Activated naive CD8-positive, alpha-beta T cell treated with anti-CD3 and anti-CD28 coated beads for 36 hours (primary cell): ENCODE data around the gene SPPL2B. TPM values are rescaled to one million over a fixed set of nuclear protein-coding genes. Genes with fewer than 3 reads are reported as not detected.

Experiments used
- DNase-seq: peaks from one replicate; pipeline ENCODE4 v3.0.0; 2021
- H3K27ac Mint-ChIP-seq: one replicate; pipeline ENCODE4 v1.8.0; 2022; ENCODE audit warnings: mild to moderate bottlenecking, moderate library complexity, mixed read lengths
- H3K27me3 Mint-ChIP-seq: one replicate; pipeline ENCODE4 v1.8.0; 2022; ENCODE audit warnings: mild to moderate bottlenecking, mixed read lengths
- H3K36me3 Mint-ChIP-seq: one replicate; pipeline ENCODE4 v1.8.0; 2021; ENCODE audit warnings: mild to moderate bottlenecking, mixed read lengths
- H3K4me1 Mint-ChIP-seq: one replicate; pipeline ENCODE4 v1.8.0; 2021; ENCODE audit warnings: mixed read lengths
- H3K4me3 Mint-ChIP-seq: one replicate; pipeline ENCODE4 v1.8.0; 2022; ENCODE audit warnings: mild to moderate bottlenecking, moderate library complexity, mixed read lengths
- H3K9me3 Mint-ChIP-seq: one replicate; pipeline ENCODE4 v1.8.0; 2022; ENCODE audit warnings: mixed read lengths
- total RNA-seq, 2 experiments: library from RNA; stranded (reverse); gene quantifications; one replicate each; pipeline ENCODE4 v1.2.3, GENCODE V29; 2021

The SPPL2B gene
- total RNA-seq, 2 experiments from 2014 or later = 47.1 to 53.2 TPM

DNA sequence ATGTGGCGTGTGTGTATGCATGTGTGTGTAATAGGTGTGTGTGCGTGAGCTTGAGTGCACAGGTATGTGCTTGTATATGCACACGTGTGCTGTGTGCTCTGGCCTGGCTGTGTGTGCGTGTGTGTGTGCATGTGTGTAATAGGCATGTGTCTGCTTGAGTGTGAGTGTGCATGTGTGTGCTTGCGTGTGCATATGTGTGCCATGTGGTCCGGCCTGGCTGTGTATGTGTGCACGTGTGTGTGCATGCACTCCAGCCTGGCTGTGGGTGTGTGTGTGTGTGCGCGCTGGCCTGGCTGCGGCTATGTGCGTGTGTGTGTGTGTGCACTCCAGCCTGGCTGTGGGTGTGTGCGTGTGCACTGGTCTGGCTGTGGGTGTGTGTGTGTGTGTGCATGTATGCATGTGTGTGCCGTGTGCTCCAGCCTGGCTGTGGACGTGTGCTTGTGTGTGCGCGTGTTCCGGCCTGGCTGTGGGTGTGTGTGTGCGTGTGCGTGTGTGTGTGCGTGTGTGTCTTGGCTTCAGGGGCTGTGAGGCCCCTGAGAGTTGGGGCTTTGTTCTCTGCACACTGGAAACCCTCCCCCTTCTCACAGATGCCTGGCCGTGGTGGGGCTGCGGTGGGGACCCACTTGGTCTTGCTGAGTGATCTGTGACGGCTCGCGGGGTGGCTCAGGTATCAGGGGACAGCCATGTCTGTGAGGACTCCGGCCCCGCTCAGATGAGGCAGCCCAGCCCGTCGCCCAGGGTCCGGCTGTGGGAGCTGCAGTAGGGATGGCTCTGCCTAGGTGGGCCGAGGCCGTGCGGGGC lies 8.2 kb downstream of the SPPL2B start:
- Mint-ChIP-seq H3K4me1 (peaks cover 18% of the 10 kb centered on the region), H3K9me3 (peaks cover 7% of the 10 kb centered on the region), H3K4me3 (no peak overlapping the region), H3K36me3 (peaks cover 20% of the 10 kb centered on the region), H3K27me3 (no peaks in the 10 kb centered on the region), H3K27ac (no peak overlapping the region)
- no peak for DNase-seq

DNA sequence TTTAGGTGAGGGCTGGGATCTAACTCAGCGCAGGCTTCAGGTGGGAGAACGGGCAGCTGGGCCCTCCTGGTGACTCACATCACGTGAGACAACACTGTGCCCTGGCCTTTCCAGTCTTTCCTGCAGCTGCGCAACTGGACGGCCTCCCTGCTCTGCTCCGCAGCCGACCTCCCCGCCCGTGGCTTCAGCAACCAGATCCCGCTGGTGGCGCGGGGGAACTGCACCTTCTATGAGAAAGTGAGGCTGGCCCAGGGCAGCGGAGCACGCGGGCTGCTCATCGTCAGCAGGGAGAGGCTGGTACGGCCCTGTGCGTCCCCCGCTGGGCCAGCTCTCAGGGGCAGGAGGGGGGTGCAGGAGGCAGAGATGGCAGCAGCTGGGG lies 8.8 kb downstream of the SPPL2B start:
- no peak overlapping the region for H3K27ac Mint-ChIP-seq
- H3K4me1 Mint-ChIP-seq = peaks cover 13% of the 10 kb centered on the region
- no peaks in the 10 kb centered on the region for H3K27me3 Mint-ChIP-seq
- H3K36me3 Mint-ChIP-seq = peaks cover 20% of the 10 kb centered on the region
- no peak overlapping the region for H3K4me3 Mint-ChIP-seq
- H3K9me3 Mint-ChIP-seq = peaks cover 7% of the 10 kb centered on the region
- DNase-seq = no peak

DNA sequence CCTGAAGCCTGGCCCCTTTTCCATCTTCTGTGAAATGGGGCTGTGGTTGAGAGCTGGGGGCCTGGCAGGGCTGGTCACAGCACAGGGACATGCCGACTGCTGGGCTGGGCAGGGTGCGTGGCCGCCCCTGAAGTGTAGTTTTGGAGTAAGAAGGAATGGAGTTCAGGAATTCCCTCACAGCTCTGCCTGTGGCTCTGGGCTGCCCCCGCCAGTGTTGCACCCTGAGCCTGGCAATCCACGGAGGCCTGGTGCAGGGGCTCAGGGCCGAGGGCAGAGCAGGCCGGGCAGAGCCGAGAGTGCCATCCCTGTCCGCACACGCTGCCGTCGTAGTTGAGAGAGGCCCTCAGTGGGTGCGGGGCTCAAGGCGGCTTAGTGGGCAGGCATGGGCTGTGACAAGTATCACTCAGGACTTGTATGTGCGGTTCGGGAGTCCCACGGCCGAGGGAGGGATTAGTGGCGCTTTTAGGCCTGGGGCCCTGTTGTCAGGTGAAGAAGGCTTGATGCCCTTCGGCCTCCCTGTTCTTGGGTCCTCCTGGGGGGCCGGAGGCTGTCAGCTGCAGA lies 9.7 kb downstream of the SPPL2B start:
- Mint-ChIP-seq H3K27ac (no peak overlapping the region), H3K4me1 (peaks cover 9% of the 10 kb centered on the region), H3K27me3 (no peaks in the 10 kb centered on the region), H3K4me3 (no peak overlapping the region), H3K36me3 (peaks cover 20% of the 10 kb centered on the region), H3K9me3 (peaks cover 7% of the 10 kb centered on the region)
- DNase-seq = no peak

DNA sequence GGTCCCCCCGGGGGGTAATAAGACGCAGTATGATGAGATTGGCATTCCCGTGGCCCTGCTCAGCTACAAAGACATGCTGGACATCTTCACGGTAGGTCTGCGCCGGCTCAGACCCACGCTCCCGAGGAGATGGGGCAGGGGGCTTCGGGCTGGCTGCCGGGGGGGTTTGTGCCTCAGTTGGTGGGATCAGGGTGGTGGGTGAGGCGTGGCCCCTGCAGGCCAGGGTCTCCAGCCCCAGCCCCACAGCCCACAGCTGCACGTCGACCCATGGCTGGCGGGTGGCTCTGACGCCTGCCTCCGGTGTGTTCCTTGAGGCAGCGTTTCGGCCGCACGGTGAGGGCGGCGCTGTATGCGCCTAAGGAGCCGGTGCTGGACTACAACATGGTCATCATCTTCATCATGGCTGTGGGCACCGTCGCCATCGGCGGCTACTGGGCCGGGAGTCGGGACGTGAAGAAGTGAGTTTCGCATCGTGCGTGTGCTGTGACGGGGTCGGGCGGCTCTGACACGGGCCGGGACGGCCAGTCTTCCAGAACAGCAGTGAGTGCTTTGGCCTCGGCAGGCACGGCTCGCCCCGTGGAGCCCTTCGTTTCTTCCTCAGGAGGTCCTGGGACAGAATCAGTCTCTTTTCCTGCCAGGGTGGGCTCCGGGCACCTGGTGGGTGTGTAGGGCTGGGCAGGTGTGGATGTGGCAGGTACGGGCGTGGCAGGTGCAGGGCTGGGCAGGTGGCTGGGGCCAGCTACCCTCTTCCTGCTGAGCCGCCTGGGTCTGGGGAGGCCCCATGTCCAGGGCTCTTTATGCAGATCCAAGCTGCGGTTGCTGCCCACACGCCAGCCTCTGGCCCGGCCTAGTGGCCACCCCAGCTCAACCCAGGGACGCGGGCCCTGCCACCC lies 10.5 kb downstream of the SPPL2B start:
- Mint-ChIP-seq H3K4me3 (no peak overlapping the region), H3K36me3 (peaks cover 18% of the 10 kb centered on the region), H3K9me3 (peaks cover 7% of the 10 kb centered on the region), H3K27ac (no peak overlapping the region), H3K4me1 (peaks cover 2% of the 10 kb centered on the region), H3K27me3 (no peaks in the 10 kb centered on the region)
- no peak for DNase-seq

DNA sequence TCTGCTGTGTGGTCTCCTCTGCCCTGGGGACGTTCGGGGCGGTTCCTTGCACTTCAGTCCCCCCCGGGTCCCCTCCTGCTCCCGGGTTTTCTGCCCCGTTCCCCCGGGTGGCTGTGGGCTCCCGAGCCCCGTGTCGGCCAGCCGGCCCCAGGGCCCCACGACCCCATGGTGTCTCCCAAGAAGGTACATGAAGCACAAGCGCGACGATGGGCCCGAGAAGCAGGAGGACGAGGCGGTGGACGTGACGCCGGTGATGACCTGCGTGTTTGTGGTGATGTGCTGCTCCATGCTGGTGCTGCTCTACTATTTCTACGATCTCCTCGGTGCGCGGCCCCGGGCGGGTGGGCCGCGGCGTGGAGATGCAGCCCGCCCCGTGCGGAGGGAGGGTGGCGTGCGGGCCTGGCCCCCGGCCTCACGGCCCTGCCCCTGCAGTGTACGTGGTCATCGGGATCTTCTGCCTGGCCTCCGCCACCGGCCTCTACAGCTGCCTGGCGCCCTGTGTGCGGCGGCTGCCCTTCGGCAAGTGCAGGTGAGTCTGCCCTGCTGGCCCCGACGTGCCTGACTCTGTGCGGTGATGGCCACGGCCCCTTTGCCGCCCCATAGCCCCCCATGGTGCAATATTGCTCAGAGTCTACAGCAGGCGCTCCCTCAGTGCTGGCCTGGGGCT lies 11.3 kb downstream of the SPPL2B start:
- peaks cover 2% of the 10 kb centered on the region for H3K4me1 Mint-ChIP-seq
- H3K27ac Mint-ChIP-seq = no peak overlapping the region
- H3K9me3 Mint-ChIP-seq = peaks cover 7% of the 10 kb centered on the region
- DNase-seq = no peak
- H3K36me3 Mint-ChIP-seq = peaks cover 17% of the 10 kb centered on the region
- H3K27me3 Mint-ChIP-seq = no peaks in the 10 kb centered on the region
- no peak overlapping the region for H3K4me3 Mint-ChIP-seq

DNA sequence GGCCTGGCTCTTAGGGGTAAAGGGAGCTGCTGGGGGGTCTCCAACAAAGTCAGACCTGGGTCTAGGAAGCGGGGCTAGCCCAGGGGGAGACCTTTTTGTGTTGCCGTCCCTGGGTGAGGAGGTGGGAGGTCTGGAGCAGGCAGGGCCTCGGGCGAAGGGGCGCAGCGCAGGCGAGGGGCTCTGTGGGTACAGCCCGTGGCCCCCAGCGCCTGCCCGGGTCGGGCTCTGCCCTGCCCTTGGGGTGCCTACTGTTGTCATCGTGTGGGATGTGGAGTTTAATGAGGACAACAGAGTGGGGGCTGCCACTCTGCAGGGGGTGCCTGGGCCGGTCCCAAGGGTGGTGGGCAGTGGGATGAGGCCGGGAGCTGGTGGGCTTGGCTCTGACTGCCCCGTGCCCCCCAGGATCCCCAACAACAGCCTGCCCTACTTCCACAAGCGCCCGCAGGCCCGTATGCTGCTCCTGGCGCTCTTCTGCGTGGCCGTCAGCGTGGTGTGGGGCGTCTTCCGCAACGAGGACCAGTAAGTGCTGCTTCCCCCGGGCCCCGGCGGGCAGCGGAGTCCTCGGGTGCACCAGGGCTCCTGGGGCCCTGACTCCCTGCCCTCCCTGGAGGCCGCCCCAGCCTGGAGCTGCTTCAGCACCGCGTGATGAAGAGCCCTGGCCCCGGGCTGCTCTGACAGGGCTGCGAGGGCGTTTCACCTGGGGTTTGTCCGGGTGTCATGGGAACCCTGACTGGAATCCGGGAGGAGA lies 12.2 kb downstream of the SPPL2B start:
- Mint-ChIP-seq H3K9me3 (peaks cover 4% of the 10 kb centered on the region), H3K4me3 (no peak overlapping the region), H3K4me1 (peaks cover 1% of the 10 kb centered on the region)

DNA sequence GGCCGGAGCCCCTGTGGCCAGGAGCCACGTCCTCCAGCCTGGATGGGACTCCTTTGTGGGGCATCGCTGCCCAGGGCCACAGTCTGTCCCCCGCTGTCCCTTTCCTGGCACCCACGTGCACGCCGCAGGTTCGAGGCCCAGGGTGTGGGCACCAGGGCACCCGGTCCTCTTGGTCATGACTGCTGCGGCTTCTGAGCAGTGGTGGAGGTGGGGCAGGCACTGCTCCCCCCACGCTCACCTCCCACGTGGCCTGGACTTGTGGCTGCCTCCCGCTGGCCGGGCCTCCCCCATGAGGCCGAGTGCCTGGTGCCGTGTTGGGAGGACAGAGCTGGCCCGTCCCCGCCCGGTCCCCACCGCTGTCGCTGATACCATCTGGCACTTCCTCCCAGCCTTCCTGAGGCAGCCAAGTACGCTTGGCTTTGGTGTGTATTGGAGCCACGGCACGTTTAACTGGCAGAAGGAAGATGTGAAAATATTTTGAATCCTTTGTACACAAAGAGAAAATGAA lies 12.8 kb downstream of the SPPL2B start:
- DNase-seq = no peak
- Mint-ChIP-seq H3K4me3 (no peak overlapping the region), H3K4me1 (no peaks in the 10 kb centered on the region), H3K27me3 (no peaks in the 10 kb centered on the region), H3K27ac (no peak overlapping the region), H3K36me3 (peaks cover 5% of the 10 kb centered on the region), H3K9me3 (no peaks in the 10 kb centered on the region)

More for the DNA sequence above, 12.2 kb downstream of the SPPL2B start:
- Mint-ChIP-seq H3K27me3 (no peaks in the 10 kb centered on the region), H3K36me3 (peaks cover 9% of the 10 kb centered on the region), H3K27ac (no peak overlapping the region)
- no peak for DNase-seq

DNA sequence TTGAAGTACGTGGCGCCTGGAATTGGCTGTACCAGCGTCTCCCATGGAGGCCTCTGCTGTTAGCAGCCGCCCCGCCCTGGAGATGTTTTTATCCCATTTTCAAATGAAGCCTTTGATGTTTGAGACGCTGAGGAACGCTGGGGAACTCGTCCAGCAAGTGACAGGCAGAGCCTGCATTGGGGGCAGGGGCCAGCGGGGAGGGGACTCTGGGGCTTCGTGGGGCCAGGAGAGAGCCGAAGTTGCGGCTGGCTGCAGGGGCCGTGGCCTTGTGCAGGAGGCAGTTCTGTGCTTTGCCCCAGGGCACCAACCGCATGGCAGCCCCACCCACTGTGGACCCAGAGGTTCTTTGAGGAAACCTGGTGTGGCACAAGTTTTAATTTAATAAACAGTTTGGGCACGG lies 13.5 kb downstream of the SPPL2B start:
- no peaks in the 10 kb centered on the region for H3K9me3 Mint-ChIP-seq
- H3K36me3 Mint-ChIP-seq = peaks cover 2% of the 10 kb centered on the region

DNA sequence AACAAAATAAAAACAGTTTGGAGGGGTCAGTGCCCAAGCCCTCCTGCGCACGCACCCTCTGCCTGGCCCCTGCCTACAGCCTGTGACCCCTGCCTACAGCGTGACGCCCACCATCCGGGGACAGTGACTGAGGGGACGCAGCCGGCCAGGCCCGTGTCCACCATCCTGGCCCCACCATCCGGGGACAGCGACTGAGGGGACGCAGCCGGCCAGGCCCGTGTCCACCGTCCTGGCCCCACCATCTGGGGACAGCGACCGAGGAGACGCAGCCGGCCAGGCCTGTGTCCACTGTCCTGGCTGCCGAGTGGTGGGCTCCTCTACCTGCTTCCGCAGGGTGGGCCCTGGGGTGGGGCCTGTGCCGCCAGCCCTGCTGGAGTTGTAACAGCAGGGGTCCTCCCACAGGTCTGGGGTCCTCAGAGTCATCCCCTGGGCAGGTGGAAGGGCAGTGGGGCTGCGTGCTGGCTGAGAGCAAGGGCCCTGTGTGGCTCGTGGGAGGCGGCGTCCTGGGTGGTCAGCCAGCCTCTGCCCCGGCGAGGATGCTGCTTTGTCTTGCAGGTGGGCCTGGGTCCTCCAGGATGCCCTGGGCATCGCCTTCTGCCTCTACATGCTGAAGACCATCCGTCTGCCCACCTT lies 14.3 kb downstream of the SPPL2B start:
- H3K27me3 Mint-ChIP-seq = no peaks in the 10 kb centered on the region
- no peak overlapping the region for H3K4me3 Mint-ChIP-seq
- no peaks in the 10 kb centered on the region for H3K9me3 Mint-ChIP-seq
- DNase-seq = no peak
- no peaks in the 10 kb centered on the region for H3K4me1 Mint-ChIP-seq
- peaks cover 2% of the 10 kb centered on the region for H3K36me3 Mint-ChIP-seq
- H3K27ac Mint-ChIP-seq = no peak overlapping the region

More for the DNA sequence above, 13.5 kb downstream of the SPPL2B start:
- Mint-ChIP-seq H3K27ac (no peak overlapping the region), H3K27me3 (no peaks in the 10 kb centered on the region), H3K4me3 (no peak overlapping the region), H3K4me1 (no peaks in the 10 kb centered on the region)
- no peak for DNase-seq

DNA sequence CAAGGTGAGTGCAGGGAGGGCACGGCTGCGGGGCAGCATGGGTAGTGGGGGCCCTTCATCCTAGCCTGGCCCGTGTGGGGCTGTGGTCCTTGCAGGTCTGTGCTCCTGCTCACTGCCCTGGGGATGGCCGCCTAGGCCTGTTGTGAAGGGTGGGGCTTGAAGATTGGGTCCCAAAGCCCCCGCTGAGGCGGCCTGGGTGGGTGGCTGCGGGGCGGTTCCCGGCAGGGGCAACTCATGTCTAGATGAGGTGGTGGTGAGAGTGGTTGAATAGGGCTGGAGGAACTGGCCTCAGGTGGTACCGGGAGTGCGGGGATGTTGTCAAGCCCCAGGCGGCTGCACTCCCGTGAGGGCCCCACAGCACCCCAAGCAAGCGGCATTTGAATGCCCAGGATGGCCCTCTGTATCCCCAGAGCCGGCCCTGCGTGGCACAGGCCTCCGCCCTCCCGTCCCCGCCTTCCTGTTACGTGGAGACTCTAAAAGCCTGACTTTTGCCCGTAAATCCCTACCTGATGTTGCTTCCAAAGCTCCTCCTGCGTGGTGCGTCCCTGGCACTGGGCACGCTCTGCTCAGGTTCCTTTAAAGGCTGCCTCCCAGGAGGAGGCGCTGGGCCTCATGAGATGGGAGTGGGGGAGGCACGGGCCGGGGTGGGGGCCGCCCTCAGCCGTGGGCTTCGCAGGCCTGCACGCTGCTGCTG lies 15.0 kb downstream of the SPPL2B start:
- H3K4me1 Mint-ChIP-seq = no peaks in the 10 kb centered on the region
- H3K9me3 Mint-ChIP-seq = no peaks in the 10 kb centered on the region
- no peak for DNase-seq
- no peak overlapping the region for H3K27ac Mint-ChIP-seq
- H3K4me3 Mint-ChIP-seq = no peak overlapping the region
- H3K27me3 Mint-ChIP-seq = no peaks in the 10 kb centered on the region
- peaks cover 2% of the 10 kb centered on the region for H3K36me3 Mint-ChIP-seq

DNA sequence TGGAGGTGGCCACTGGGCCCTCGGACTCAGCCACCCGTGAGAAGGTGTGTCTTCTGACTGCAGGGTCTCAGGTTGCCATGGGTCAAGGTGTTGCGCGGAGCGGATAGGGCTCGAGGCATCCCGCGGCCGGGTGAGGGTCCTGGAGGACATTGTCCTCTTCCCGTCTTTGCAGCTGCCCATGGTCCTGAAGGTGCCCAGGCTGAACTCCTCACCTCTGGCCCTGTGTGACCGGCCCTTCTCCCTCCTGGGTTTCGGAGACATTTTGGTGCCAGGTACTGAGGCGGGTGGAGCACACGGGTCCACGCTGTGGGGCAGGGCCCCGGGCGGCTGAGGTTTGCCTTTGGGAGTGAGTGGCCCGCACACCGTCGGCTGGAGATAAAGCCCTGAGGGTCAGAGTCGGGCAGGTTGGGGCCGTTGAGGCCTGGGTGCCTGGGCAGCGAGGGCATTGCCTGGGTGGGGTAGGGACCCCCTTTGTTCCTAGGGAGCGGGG lies 15.9 kb downstream of the SPPL2B start:
- no peaks in the 10 kb centered on the region for H3K9me3 Mint-ChIP-seq
- no peaks in the 10 kb centered on the region for H3K27me3 Mint-ChIP-seq
- no peak overlapping the region for H3K4me3 Mint-ChIP-seq

DNA sequence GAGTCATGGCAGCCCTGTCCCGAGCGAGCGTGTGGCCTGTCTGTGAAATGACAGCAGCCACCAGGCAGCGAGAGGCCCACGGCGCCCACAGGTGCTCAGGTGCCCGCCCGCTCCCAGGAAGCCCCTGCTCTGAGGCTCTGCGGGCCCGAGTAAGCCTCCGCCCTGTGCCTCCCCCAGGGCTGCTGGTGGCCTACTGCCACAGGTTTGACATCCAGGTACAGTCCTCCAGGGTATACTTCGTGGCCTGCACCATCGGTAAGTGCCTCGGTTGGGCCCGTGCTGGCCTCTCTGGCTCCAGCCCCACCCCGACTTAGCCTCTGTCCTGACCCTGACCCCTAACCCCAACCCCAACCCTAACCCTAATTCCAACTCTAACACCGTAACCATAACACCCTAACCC lies 16.6 kb downstream of the SPPL2B start:
- no peaks in the 10 kb centered on the region for H3K27me3 Mint-ChIP-seq
- no peak overlapping the region for H3K4me3 Mint-ChIP-seq
- no peaks in the 10 kb centered on the region for H3K9me3 Mint-ChIP-seq
- no peak for DNase-seq
- H3K36me3 Mint-ChIP-seq = peaks cover 2% of the 10 kb centered on the region
- no peaks in the 10 kb centered on the region for H3K4me1 Mint-ChIP-seq
- no peak overlapping the region for H3K27ac Mint-ChIP-seq

More for the DNA sequence above, 15.9 kb downstream of the SPPL2B start:
- no peak for DNase-seq
- Mint-ChIP-seq H3K36me3 (peaks cover 2% of the 10 kb centered on the region), H3K27ac (no peak overlapping the region), H3K4me1 (no peaks in the 10 kb centered on the region)
